HG03558 (cell line): ENCODE data around the gene CD55.
A peak's percentile ranks its signal among the peaks of the same experiment; 100 is the strongest.

Source experiments
- ATAC-seq: cut with Tn5 transposase; IDR thresholded peaks from one replicate; pipeline ENCODE4 v1.9.1; 2021; ENCODE audit warnings: moderate number of reproducible peaks; ENCODE audit not compliant: unreplicated experiment; ENCODE audit errors: extremely low read depth

Gene CD55, protein sequence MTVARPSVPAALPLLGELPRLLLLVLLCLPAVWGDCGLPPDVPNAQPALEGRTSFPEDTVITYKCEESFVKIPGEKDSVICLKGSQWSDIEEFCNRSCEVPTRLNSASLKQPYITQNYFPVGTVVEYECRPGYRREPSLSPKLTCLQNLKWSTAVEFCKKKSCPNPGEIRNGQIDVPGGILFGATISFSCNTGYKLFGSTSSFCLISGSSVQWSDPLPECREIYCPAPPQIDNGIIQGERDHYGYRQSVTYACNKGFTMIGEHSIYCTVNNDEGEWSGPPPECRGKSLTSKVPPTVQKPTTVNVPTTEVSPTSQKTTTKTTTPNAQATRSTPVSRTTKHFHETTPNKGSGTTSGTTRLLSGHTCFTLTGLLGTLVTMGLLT

DNA sequence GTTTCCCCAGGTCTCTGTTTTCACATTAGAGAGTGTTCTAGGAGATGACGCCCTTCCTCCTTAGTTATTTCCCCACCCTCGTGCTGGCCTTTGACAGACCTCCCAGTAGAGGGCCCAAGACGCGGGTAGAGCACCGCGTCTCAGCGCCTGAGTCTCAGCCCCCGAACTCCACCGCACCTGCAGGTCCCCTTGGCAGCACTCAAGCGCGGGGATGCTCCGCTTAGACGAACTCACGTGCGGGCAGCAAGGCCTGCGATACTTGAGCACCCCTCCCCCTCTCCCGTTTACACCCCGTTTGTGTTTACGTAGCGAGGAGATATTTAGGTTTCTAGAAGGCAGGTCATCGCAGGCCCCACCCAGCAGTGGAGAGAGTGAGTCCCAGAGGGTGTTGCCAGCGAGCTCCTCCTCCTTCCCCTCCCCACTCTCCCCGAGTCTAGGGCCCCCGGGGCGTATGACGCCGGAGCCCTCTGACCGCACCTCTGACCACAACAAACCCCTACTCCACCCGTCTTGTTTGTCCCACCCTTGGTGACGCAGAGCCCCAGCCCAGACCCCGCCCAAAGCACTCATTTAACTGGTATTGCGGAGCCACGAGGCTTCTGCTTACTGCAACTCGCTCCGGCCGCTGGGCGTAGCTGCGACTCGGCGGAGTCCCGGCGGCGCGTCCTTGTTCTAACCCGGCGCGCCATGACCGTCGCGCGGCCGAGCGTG lies at the start of gene CD55:
TSS of gene CD55 (plus strand) at position 600 of the 711 bp plus-strand sequence. CDS start at position 688, 88 bp downstream.
- ATAC-seq = peak; percentile 75

DNA sequence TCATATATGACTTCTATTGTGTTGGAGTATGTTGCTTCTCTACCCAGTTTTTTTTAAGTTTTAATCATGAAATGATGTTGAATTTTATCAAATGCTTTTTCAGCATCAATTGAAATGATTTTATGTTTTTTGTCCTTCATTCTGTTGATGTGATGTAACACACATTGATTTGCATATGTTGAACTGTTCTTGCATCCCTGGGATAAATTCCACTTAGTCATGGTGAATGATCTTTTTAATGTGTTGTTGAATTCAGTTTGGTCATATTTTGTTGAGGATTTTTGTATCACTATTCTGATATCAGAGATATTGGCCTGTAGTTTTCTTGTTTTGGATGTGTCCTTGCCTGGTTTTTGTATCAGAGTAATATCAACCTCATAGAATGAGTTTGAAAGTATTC lies 46.6 kb upstream of the CD55 start:
- ATAC-seq = no peak

DNA sequence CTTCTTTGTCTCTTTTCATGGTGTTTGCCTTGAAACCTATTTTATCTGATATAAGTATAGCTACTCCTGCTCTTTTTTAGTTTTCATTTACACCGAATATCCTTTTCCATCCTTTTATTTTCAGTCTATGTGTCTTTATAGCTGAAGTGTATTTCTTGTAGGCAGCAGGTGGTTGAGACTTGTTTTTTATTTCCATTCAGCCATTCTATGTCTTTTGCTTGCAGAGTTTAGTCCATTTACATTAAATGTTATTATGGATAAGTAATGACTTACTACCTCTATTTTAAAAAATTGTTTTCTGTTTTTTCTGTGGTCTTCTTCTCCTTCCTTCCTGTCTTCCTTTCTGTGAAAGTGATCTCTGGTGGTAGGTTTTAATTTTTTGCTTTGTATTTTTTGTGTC lies 45.0 kb upstream of the CD55 start:
- no peak for ATAC-seq

DNA sequence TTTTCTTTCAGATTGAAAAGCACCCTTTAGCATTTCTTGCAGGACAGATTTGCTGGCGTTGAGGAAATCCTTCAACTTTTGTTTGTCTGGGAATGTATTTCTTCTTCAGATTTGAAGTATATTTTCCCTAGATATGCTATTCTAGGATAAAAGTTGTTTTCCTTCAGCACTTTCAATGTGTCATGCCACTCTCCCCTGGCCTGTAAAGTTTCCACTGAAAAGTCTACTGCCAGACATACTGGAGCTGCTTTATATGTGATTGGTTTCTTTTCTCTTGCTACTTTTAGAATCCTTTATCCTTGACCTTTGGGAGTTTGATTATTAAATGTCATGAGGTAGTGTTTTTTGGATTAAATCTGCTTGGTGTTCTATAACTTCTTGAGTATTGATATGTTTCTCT lies 44.2 kb upstream of the CD55 start:
- ATAC-seq = no peak

DNA sequence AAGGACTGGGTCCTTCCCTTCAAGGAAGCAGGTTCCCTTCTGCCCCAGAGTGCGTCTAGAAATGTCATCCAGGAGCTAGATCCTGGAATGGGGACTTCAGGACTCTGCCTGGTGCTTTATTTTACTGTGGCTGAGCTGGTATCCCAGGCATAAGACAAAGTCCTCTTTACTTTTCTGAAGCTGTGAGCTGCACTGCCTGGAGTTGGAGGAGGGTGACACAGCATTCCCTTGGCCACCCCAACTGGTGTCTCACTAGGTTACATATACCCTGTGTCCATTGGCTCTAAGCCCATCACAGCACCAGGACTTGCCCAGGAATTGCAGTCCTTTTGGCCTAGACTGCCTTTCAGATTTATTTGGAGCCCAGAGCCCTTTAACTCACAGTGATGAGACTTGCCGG lies 41.8 kb upstream of the CD55 start:
- ATAC-seq = no peak

DNA sequence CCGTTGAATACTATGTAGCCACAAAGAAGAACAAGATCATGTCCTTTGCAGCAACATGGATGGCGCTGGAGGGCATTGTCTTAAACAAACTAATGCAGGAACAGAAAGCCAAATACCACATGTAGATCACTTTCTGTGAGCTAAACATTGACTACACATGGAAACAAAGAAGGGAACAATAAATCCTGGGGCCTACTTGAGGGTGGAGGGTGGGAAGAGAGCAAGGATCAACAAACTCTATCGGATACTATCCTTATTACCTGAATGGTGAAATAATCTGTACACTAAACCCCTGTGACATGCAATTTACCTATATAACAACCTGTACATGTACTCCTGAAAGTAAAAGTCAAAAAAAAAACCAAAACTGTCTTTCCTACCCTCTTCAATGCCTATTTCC lies 40.8 kb upstream of the CD55 start:
- ATAC-seq = no peak

DNA sequence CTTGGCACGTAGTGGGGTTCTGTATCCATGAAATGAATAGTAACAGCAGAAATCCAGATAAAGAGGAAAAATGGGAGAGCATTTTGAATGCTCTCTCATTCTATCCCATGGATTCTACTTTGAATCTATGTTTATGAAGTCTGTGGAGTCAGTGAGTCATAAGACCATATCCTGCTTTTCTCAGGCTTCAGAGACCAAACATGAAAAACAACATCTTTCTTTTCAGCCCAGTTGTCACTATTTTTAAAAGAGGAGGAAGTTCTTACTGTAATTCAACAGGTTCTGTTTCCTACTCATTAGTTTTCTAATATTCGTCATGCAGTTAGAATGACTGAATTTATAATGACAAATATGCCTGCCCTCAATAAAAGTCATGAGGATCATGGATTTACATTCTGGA lies 39.4 kb upstream of the CD55 start:
- ATAC-seq = no peak

DNA sequence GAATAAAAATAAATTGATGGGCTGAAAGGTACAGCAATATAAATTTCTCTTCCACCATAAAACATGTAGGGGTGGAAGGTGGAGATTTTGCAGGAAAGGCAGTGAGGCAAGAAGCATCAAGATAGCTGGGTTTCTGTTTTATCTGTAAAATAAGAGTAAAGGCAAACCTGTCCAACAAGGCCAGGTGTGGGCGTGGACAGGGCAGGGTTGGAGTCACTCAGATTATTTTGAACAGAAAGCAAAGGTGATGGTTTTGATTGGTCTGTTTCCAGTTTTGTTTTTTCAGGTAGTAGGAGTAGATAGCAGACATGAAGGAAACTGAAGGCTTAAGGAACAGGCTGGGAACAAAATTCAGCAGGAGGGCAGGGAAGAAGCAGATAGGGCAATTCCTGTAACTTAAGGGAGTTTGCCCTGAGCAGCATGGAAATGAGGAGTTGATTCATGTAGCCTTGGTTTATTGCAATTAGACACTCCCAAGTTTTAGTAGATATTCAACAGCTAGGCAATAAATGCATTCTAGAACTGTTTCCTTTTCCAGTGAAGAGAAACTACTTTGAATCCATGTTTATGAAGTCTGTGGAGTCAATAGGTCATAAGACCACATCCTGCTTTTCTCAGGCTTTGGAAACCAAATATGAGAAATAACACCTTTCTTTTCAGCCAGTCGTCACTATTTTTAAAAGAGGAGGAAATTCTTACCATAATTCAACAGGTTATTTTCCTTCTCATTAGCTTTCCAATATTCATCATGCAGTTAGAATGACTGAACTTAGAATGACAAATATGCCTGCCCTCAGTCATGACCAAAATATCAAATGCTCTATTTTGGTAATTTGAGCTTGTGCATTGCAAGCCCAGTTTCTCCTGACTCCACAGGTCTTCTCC lies 38.7 kb upstream of the CD55 start:
- no peak for ATAC-seq

DNA sequence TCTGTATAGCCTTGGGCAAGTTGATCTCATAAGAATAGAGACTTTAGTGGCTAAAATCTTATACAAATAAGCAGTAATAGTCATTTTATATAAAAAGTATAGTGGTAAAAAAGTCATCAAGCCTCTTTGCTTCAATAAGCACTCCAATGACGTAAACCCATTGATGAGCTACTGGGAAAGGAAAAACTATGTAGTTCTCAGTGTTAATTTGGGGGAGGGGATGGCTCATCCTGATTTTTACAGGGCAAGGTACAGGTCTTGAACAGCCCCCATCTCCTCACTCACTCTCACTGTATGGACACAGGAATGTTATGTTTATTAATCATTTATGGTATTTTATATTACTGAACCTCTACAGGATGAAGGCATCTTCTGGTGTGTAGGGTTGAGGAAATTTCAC lies 38.1 kb upstream of the CD55 start:
- ATAC-seq = no peak

DNA sequence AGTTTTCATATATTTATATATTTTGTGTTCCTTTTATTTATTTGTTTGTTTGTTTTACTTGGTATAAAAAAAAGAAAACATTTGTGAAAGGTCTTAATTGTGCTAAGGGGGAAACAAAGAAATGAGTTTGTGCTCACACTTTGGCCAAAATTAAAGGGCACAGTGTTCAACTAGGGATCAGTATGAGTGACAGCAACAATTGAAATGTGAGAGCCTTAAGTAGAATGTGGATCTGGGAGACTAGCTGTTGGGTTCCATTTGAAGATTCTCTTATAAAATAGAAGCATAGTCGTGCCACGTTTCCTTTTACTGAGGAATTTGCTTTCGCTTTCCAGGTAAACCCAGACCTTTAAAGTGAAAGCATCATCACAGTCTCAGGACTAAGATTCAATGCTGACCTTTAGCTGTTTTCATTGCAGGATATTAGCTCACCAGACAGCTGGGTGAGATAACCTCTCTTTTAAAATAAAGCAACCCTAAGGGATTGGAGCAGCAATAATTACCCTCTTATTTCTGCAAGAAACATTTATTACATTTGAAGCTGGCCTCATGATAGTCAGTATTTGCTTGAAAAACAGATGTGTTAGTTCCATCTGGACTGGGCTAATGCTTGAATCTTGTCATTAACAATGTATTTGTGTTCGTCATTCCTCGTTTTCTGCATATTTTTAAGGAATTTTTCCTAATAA lies 37.1 kb upstream of the CD55 start:
- no peak for ATAC-seq

DNA sequence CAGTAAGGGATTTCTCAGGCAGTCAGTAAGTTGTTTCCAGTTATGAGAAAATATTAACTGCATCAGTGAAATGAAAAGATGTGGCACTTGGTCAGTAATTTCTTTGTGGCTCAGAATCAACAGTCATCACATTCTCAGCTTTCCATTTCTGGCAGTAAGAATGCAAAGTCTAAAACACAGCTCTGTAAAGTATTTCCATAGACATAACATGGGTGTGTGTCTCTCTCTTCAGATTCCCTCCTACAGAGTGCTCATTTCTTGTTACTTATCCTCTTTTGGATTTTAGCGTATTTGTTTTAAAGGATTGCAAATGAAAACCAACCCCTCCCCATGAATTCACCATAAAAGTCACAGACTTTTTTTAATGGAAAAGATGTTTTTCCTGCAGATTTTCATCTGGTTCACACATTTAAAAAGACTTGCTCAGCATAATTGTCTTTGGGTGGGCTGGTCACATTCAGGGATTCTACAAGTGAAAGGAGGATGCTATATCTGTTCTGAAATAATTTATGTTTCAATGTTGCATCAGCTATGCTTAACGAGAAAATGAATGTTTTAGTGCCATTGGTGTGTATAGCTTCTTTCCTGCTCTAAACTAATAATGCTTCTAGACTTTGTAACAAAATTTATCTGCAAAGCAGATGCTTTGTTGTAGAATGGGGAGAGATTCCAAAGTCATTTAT lies 34.6 kb upstream of the CD55 start:
- no peak for ATAC-seq

DNA sequence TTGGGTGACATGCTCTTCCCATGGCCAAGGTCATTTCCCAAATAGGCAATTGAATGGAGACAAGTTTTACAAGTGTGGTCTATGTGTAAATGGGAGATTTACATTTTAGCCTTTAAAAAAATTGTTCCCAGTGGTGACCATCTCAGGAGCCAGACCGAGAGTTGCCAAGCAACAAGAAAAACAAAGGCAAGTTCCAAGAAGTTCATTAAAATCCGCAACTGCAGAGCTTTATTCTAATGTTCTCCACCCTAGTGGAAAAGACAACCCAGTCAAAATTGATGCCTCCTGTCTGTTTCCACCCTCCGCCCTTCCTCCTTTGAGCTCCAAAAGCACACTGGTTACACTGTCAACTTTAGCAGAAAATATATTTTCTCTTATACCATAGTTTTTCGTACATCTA lies 33.2 kb upstream of the CD55 start:
- ATAC-seq = no peak

DNA sequence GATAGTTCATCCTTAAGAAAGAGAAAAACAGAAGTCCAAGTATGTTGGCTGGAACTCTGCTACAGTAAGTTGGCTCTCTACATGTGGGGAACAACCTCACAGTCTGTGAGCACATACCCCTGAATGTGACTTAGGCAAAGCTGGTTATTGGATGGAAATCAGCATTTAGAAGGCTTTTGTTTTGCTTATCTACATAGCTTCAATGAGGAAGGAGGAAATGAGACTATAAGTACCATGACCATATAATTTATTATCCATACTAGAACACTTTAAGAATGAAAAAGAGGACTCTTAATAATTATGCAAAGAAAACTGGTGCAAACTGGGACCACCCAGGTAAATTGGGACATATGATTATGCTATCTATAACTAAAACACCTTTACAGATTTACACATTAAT lies 31.7 kb upstream of the CD55 start:
- no peak for ATAC-seq

DNA sequence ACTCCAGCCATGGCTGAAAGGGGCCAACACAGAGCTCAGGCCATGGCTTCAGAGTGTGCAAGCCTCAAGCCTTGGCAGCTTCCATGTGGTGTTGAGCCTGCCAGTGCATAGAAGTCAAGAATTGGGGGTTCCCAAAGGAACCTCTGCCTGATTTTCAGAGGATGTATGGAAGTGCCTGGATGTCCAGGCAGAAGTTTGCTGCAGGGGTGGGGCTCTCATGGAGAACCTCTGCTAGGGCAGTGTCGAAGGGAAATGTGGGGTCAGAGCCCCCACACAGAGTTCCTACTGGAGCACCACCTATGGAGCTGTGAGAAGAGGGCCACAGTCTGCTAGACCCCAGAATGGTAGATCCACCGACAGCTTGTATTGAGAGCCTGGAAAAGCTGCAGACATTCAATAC lies 29.8 kb upstream of the CD55 start:
- ATAC-seq = no peak

DNA sequence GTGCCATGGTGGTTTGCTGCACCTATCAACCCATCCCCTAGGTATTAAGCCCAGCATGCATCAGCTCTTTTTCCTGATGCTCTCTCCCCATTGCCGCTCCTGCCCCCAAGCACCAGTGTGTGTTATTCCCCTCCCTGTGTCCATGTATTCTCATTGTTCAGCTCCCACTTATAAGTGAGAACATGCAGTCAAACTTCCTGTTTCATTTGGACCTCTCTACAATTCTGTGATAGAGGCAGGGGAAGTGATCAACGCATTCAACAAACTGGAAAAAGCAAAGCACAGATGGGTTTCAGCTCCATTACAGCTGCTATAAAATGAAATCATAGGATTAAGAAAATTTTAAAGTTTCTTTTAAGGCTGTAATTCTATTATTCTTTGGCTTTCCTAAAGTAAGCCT lies 23.3 kb upstream of the CD55 start:
- ATAC-seq = no peak

DNA sequence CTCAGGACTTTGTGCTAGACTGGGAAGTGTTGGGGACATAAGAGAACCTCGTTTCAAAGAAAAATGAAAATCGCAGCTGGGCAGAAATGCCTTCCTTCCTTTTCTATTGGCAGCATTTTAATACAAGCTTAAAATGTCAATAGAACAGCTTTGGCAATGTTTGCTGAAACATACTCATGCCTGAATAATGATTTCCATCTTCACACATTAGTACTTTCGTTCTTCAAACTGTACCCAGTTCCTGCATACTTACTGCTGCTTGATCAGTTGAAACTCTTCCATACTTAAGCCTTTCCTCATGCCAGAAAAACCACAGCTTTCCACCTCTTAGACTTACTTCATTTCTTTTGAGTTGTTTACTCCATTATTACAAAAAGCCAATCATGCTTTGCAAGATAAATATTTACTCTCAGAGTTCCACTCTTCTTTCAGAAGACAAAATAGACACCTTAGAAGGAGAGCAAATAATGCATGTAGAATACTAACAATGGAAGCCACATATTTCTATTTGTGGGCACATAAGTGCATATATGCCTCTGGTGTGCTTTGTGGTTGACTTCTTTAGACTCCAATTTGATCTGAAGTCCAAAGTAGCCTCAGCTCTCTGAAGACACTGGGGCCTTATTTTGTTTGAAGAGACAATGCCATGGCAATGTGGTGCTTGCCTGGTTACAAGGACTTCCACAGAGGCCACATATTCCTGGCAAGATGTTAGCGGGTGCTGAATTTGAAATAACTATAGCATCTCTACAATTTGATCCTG lies 22.7 kb upstream of the CD55 start:
- no peak for ATAC-seq

DNA sequence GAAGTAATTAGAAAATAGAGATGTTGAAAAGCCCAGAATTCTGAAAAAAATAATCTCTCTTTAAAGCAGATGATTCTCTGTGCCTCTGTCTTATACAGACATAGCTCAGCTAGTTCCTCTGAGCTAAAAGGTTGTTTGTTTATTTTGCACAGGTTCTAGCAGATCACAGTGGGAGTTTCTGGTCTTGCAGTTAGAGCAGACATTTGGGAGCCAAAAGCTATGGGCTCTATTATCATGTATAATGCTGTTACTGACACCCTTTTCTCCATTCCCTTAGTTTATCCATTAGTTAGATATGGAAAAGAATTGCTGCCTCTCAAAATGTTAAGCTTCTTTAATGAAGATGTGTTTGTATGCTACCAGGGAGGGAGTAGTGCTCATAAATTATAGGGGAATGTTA lies 20.5 kb upstream of the CD55 start:
- ATAC-seq = no peak

DNA sequence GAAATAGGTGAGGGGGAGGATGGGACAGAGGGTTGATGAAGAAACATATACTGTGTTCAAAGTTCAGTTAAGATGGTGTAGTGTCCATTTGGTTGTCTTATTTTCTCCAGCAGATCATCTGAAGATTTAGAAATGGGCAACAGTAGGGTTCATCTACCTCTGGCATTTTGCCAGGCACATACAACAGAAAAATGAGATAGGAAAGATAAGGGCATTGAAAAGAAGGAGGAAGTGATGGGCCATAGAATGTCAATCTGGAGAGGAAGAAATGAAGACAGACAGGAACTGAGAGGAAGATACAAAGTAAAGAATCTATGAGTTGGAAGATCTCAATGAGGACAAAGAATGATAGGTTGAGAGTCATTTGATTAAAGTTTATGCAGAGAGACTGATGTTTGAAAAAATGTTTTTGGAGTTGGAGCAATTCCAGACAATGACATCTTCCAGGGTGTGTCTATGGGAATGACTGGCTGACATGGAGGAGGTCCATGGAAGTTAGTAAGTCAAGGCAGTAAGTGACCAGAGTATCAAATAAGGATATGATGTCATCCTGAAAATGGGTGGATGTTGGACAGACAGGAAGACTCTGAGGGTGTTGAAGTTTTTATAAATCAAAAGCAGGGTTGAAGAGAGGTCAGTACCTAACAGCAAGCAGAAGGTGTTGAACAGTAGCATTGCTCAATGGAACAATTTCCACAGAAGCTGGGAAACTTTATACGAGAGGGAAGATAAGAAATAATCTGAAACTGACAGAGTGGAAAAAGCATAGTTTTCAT lies 18.7 kb upstream of the CD55 start:
- ATAC-seq = no peak
